H1 (cell line): ENCODE measurements around the gene EIF4E1B. TPM values are rescaled to one million over a fixed set of nuclear protein-coding genes. Genes with fewer than 3 reads are reported as not detected.

Source experiments
- CTCF ChIA-PET: fragments of 300-600 bp; sonication (Branson Sonifier 250); formaldehyde crosslinking; loops from one replicate; lab custom pipeline; 2021; ENCODE audit not compliant: partially characterized antibody; lab: Charles Lee
- POLR2A ChIA-PET: fragments of 300-600 bp; sonication (Branson Sonifier 250); formaldehyde crosslinking; loops from one replicate; lab custom pipeline; 2021; ENCODE audit warnings: inconsistent platforms; ENCODE audit not compliant: partially characterized antibody; lab: Charles Lee
- DNase-seq, 2 experiments: peaks; one replicate each; pipeline versions ENCODE4 v3.0.0 to v3.0.0-alpha.2; 2010 to 2022; ENCODE audit warnings: low spot score in 2 of 2, low read depth in 1 of 2, mixed read lengths in 1 of 2
- FAIRE-seq: peaks from 2 replicates; lab custom pipeline; 2011; peaks lifted over from hg19 to GRCh38; lab: Jason Lieb, UNC
- H2AFZ ChIP-seq: 2 replicates; pipeline ENCODE4 v1.8.1; 2012; ENCODE audit warnings: low read length, inconsistent platforms
- H2AK5ac ChIP-seq: 2 replicates; pipeline ENCODE4 v1.6.1; 2013; ENCODE audit warnings: low read depth, low read length
- H2BK120ac ChIP-seq: replicated peaks from 2 replicates; pipeline ENCODE3; 2013; ENCODE audit warnings: low read depth, low read length, inconsistent platforms
- H2BK12ac ChIP-seq: 2 replicates; pipeline ENCODE4 v1.6.1; 2013; ENCODE audit warnings: low read depth, low read length
- H2BK15ac ChIP-seq: 2 replicates; pipeline ENCODE4 v1.6.1; 2013; ENCODE audit warnings: low read length
- H2BK20ac ChIP-seq: 2 replicates; pipeline ENCODE4 v1.6.1; 2013; ENCODE audit warnings: low read length
- H2BK5ac ChIP-seq: 2 replicates; pipeline ENCODE4 v1.6.1; 2013; ENCODE audit warnings: low read depth, low read length
- H3K14ac ChIP-seq: 2 replicates; pipeline ENCODE4 v1.6.1; 2013; ENCODE audit warnings: inconsistent platforms; ENCODE audit not compliant: insufficient read length
- H3K18ac ChIP-seq: 2 replicates; pipeline ENCODE4 v1.6.1; 2013; ENCODE audit warnings: low read length; ENCODE audit errors: extremely low read depth
- H3K23ac ChIP-seq: 2 replicates; pipeline ENCODE4 v1.6.1; 2013; ENCODE audit warnings: inconsistent platforms; ENCODE audit not compliant: insufficient read length
- H3K23me2 ChIP-seq: 2 replicates; pipeline ENCODE4 v1.6.1; 2013; ENCODE audit warnings: low read depth, low read length
- H3K27ac ChIP-seq: 2 replicates; pipeline ENCODE4 v1.6.1; 2011; ENCODE audit warnings: low read depth, low read length, inconsistent platforms
- H3K27me3 ChIP-seq, 4 experiments: replicated peaks in 1 of 4; 1 replicate in 1 of 4; 2 replicates in 3 of 4; pipeline versions ENCODE4 v1.6.1 to v1.8.1; 2011 to 2013; ENCODE audit warnings: low read length in 3 of 4, mild to moderate bottlenecking in 3 of 4, inconsistent platforms in 2 of 4, mixed read lengths in 2 of 4, moderate library complexity in 1 of 4; ENCODE audit not compliant: control insufficient read depth in 3 of 4, insufficient read depth in 3 of 4; ENCODE audit errors: extremely low read depth in 1 of 4
- H3K36me3 ChIP-seq, 4 experiments: 2 replicates each; pipeline versions ENCODE4 v1.6.1 to v1.8.1; 2011 to 2013; ENCODE audit warnings: mild to moderate bottlenecking in 4 of 4, low read length in 3 of 4, moderate library complexity in 2 of 4, control low read depth in 1 of 4, inconsistent platforms in 1 of 4; ENCODE audit not compliant: insufficient read depth in 4 of 4, control insufficient read depth in 2 of 4
- H3K4ac ChIP-seq: replicated peaks from 2 replicates; pipeline ENCODE3; 2013; ENCODE audit warnings: low read length, low read depth, mixed read lengths, inconsistent platforms; ENCODE audit not compliant: insufficient read length
- H3K4me1 ChIP-seq, 4 experiments: replicated peaks in 1 of 4; 1 replicate in 1 of 4; 2 replicates in 3 of 4; pipeline versions ENCODE4 v1.6.1 to v1.8.1; 2011 to 2013; ENCODE audit warnings: low read length in 3 of 4, inconsistent platforms in 2 of 4, mixed read lengths in 1 of 4; ENCODE audit not compliant: insufficient read depth in 4 of 4, control insufficient read depth in 3 of 4
- H3K4me2 ChIP-seq, 2 experiments: 2 replicates each; pipeline versions ENCODE4 v1.6.1 to v1.8.1; 2011 to 2013; ENCODE audit warnings: low read depth in 2 of 2, low read length in 2 of 2, control low read depth in 1 of 2, inconsistent platforms in 1 of 2, mild to moderate bottlenecking in 1 of 2; ENCODE audit not compliant: insufficient read depth in 1 of 2
- H3K4me3 ChIP-seq, 4 experiments: fragments of 200-600, 300-600 bp in 1 of 4; sonication (generic), shearing (Covaris generic), sonication (Bioruptor Twin) in 1 of 4; 2 replicates each; pipeline versions ENCODE4 v1.5.1 to v1.8.1; 2011 to 2016; ENCODE audit warnings: low read length in 4 of 4, low read depth in 3 of 4, control low read depth in 2 of 4, inconsistent platforms in 2 of 4, mild to moderate bottlenecking in 2 of 4, mixed read lengths in 1 of 4, moderate library complexity in 1 of 4; ENCODE audit not compliant: insufficient read depth in 2 of 4; ENCODE audit errors: extremely low read depth in 1 of 4
- H3K56ac ChIP-seq: replicated peaks from 2 replicates; pipeline ENCODE3; 2013; ENCODE audit warnings: low read depth, mild to moderate bottlenecking, mixed read lengths, low read length, inconsistent platforms; ENCODE audit not compliant: insufficient read length
- H3K79me1 ChIP-seq: 2 replicates; pipeline ENCODE4 v1.6.1; 2013; ENCODE audit warnings: low read depth, low read length, control low read depth
- H3K79me2 ChIP-seq, 2 experiments: 2 replicates each; pipeline versions ENCODE4 v1.6.1 to v1.8.1; 2012 to 2013; ENCODE audit warnings: low read length in 2 of 2, mild to moderate bottlenecking in 2 of 2, inconsistent platforms in 1 of 2; ENCODE audit not compliant: insufficient read depth in 2 of 2, control insufficient read depth in 1 of 2
- H3K9ac ChIP-seq, 4 experiments: replicated peaks in 1 of 4; 1 replicate in 1 of 4; 2 replicates in 3 of 4; pipeline versions ENCODE4 v1.6.1 to v1.8.1; 2011 to 2013; ENCODE audit warnings: low read depth in 3 of 4, low read length in 3 of 4, control low read depth in 2 of 4, mild to moderate bottlenecking in 2 of 4, moderate library complexity in 2 of 4, inconsistent platforms in 1 of 4; ENCODE audit errors: extremely low read depth in 1 of 4
- H3K9me3 ChIP-seq, 2 experiments: 2 replicates each; pipeline versions ENCODE4 v1.6.1 to v1.8.1; 2012 to 2013; ENCODE audit warnings: mild to moderate bottlenecking in 2 of 2, moderate library complexity in 2 of 2, control low read depth in 1 of 2, inconsistent platforms in 1 of 2, low read depth in 1 of 2, low read length in 1 of 2, mixed read lengths in 1 of 2; ENCODE audit not compliant: insufficient read depth in 2 of 2
- H4K20me1 ChIP-seq, 2 experiments: replicated peaks in 1 of 2; 2 replicates each; pipeline versions ENCODE3 to v1.8.1; 2011 to 2013; ENCODE audit warnings: inconsistent platforms in 2 of 2, low read length in 2 of 2, mild to moderate bottlenecking in 1 of 2; ENCODE audit not compliant: insufficient read depth in 2 of 2, control insufficient read depth in 1 of 2
- H4K5ac ChIP-seq: 2 replicates; pipeline ENCODE4 v1.6.1; 2013; ENCODE audit warnings: low read length, low read depth, mixed read lengths, inconsistent platforms; ENCODE audit not compliant: insufficient read length
- H4K8ac ChIP-seq: 2 replicates; pipeline ENCODE4 v1.8.0; 2013; ENCODE audit warnings: mild to moderate bottlenecking, moderate library complexity, low read length, inconsistent platforms; ENCODE audit not compliant: insufficient read depth; ENCODE audit errors: extremely low read depth
- H4K91ac ChIP-seq: replicated peaks from 2 replicates; pipeline ENCODE3; 2013; ENCODE audit warnings: low read length, mixed read lengths, inconsistent platforms; ENCODE audit not compliant: insufficient read length
- CEBPB ChIP-seq: IDR thresholded peaks from 2 replicates; pipeline ENCODE4 v1.6.1; 2012; ENCODE audit warnings: low read depth, low read length
- SAP30 ChIP-seq: fragments of 300-600 bp; sonication (generic); IDR thresholded peaks from 2 replicates; pipeline ENCODE4 v1.7.1; 2012; ENCODE audit warnings: low read length, moderate library complexity, mild to moderate bottlenecking, inconsistent platforms; ENCODE audit not compliant: insufficient read depth, insufficient replicate concordance
- TAF1 ChIP-seq: IDR thresholded peaks from 2 replicates; pipeline ENCODE4 v1.6.1; 2011; ENCODE audit warnings: mild to moderate bottlenecking, low read depth, low read length
- WGBS, 2 experiments: shearing (Covaris generic) in 1 of 2; methylation state at CpG; one replicate each; pipeline versions ENCODE4 v1.1.6 to v1.1.7; 2013 to 2015; ENCODE audit warnings: low lambda C conversion rate in 2 of 2, mixed read lengths in 2 of 2, inconsistent platforms in 1 of 2, low coverage in 1 of 2, missing lambda C conversion rate in 1 of 2; ENCODE audit not compliant: insufficient replicate concordance in 2 of 2, insufficient coverage in 1 of 2, insufficient read length in 1 of 2; ENCODE audit errors: extremely low coverage in 1 of 2, missing lambda C conversion rate in 1 of 2; 5-methylcytosine and 5-hydroxymethylcytosine counted together
- polyA plus RNA-seq, 7 experiments: library from polyadenylated mRNA; depleted of rRNA in 3 of 7; stranded (reverse) in 5 of 7; unstranded in 2 of 7; fragments of >200 nt in 5 of 7; fragments of 200-250 nt in 2 of 7; gene quantifications; 1 replicate in 5 of 7; 2 replicates in 1 of 7; 4 replicates in 1 of 7; pipeline versions ENCODE4 v1.2.1 to v1.2.3, GENCODE V29; 2011 to 2013; ENCODE audit warnings: missing spikeins in 2 of 7, mixed read lengths in 2 of 7
- total RNA-seq: library from RNA; stranded (reverse); fragmentation: NEBNext Ultra II Directional; extraction: Animal tissue kit (Norgen Biotek cat#: 25700); gene quantifications from 2 replicates; pipeline ENCODE4 v1.2.1, GENCODE V29; 2021

Gene EIF4E1B
- total and polyA plus RNA-seq, 2 of the 8 experiments (the other 6 are each of a cell fraction or from before 2014, with no cell fraction given), result 0.97 to 1.3 TPM

- no peaks in the 10 kb centered on the region for H3K79me2 ChIP-seq
- no peak for FAIRE-seq
- H2BK120ac ChIP-seq, result no peak overlapping the region
- H2AK5ac ChIP-seq, result no peak overlapping the region
- no peak overlapping the region for H3K9ac ChIP-seq
- POLR2A ChIA-PET, result interaction anchor here (1.1 to 3.3 kb wide), 3 partner anchors 11 to 59 kb away, joined by 3 to 23 read pairs (median 4); partner anchors contain the start of gene RNF44
- peaks cover 7 to 9% of the 10 kb centered on the region in 2 experiments; a peak in 2 of 4 replicates for H3K9me3 ChIP-seq
- no peak overlapping the region for H3K56ac ChIP-seq
- H3K27me3 ChIP-seq, result peaks cover 0 to 19% (median 7%) of the 10 kb centered on the region in 4 experiments; a peak in 4 of 7 replicates
- no peak for TF ChIP-seq TAF1
- no peak for TF ChIP-seq SAP30
- no peak for TF ChIP-seq CEBPB
- H3K18ac ChIP-seq, result no peak overlapping the region
- DNase-seq, result no peak
- 85% methylated on average over 11 of the region's 11 CpGs; no CpG with 5 or more reads in 1 of the 2 experiments for WGBS, 2 experiments
- H3K27ac ChIP-seq, result no peak overlapping the region
- no peak overlapping the region for H3K4ac ChIP-seq
- peaks cover 0 to 4% (median 0%) of the 10 kb centered on the region in 4 experiments; a peak in 2 of 8 replicates for H3K36me3 ChIP-seq
- peaks cover 14% of the 10 kb centered on the region; the same call in 1 of the 2 replicates for H3K23me2 ChIP-seq
- CTCF ChIA-PET, result interaction anchor here (0.8 to 5.6 kb wide), 12 partner anchors 10 to 63 kb away, joined by 3 to 37 read pairs (median 9); no protein-coding TSS in a partner anchor
- H2BK12ac ChIP-seq, result no peak overlapping the region
- H4K8ac ChIP-seq, result no peak overlapping the region
- no peak overlapping the region for H2BK20ac ChIP-seq
- peaks cover 0 to 7% of the 10 kb centered on the region in 2 experiments for H4K20me1 ChIP-seq
- no peak overlapping the region for H4K91ac ChIP-seq
- no peak overlapping the region for H3K14ac ChIP-seq
- H4K5ac ChIP-seq, result no peak overlapping the region
- H3K4me1 ChIP-seq, result 0 out of 7 replicates have a peak, but pooled peaks cover 0 to 2% (median 0%) of the 10 kb centered on the region in 4 experiments
- no peak overlapping the region for H2BK15ac ChIP-seq
- no peak overlapping the region for H3K4me3 ChIP-seq
- no peaks in the 10 kb centered on the region for H3K79me1 ChIP-seq
- no peak overlapping the region for H3K23ac ChIP-seq
- no peak overlapping the region for H3K4me2 ChIP-seq
- H2BK5ac ChIP-seq, result no peak overlapping the region
- H2AFZ ChIP-seq, result no peak overlapping the region
These were observed 35.0 kb upstream of the EIF4E1B start for GRCh38 chr5:176595386-176595943.
